NCI-H187 (cell line): ENCODE measurements around the gene COL6A1.

Experiments used
- DNase-seq, 2 experiments: peaks; one replicate each; lab custom pipeline; 2025; lab: John Stamatoyannopoulos, UW

The COL6A1 gene

DNA sequence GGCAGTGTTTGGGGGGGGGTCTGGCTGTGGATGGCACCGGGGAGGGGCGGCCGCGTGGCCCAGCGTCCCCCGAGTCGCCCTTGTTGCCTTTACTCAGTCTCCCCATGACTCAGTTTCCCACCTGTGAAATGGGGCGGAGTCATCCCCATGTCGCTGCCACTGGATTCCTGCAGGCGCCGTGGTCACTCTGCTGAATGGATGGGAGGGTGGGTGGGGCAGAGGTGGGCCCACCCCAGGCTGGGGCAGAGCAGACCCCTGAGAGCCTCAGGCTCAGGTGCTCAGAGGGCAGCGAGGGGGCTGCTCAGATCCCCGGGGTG, 2.0 kb downstream of the COL6A1 start:
- no peak for DNase-seq

DNA sequence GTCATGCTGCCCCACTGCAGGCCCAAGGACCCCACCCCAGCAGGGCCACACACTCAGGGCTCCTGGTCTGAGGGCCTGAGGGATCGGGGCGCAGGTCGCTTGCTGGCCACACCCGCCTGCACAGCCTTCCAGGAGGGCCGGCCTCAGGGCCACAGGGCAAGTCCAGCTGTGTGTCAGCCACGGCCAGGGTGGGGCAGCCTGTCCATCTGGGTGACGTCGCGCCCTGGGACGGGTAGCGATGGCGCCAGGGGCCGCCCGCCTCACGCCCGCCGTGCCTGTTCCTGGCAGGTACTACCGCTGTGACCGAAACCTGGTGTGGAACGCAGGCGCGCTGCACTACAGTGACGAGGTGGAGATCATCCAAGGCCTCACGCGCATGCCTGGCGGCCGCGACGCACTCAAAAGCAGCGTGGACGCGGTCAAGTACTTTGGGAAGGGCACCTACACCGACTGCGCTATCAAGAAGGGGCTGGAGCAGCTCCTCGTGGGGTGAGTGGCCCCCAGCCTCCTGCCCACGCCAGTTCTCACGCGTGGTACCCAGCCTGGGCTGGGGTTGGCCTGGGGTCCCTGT, 2.5 kb downstream of the COL6A1 start:
- DNase-seq, result no peak

DNA sequence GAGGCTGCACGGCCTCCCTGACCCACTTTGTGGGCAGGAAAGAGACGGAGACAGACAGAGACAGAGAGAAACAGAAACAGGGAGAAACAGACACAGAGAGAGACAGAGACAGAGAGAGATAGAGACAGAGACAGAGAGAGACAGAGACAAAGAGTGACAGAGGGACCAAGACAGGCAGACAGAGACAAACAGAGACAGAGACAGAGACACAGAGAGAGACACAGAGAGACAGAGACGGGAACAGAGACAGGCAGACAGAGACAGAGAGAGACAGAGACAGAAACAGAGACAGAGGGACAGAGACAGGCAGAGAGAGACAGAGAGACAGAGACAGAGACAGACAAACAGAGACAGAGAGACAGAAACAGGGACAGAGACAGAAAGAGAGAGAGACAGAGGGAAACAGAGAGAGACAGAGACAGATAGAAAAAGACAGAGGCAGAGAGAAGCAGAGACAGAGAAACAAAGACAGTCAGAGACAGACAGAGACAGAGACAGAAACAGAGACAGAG, 3.1 kb downstream of the COL6A1 start:
- no peak for DNase-seq

DNA sequence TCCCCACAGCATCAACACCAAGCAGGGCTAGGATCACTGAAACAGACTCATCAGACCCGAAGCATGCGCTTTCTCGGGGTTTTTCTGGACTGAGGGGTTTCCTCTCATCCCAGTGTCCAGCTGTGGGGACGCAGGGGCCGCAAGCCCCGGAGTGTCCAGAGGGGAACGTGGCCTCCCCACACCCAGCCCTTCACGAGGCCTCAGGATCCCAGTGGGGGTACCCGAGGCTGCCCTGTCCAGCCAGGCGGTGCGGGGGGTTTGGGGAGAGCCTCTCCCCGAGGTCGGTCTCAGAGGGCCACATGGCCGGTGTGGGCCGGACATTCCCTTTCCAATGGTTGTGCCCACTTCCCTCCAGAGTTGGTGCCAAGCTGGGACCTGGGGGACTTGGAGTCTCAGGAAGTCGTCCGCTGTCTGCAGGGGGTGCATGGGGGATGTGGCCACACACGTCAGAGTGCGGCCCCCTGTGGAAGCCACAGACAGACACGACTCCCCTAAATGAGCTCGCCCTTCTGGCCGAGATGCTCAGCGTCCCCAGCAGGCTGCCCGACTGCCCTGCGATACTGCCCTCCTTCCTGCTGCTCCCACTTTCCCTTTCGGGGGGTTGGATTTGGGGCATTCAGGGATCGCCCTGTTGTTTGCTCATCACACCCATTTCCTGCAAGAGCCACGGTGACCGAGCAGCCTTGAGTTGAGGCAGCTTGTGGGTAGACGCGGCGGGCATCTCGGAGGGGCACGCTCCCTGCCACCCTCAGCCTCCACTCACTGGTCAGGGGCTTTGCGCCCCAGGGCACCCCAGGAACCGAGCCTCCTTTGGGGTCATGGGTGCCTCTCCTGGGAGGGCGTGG, 4.1 kb downstream of the COL6A1 start:
- DNase-seq, result no peak

DNA sequence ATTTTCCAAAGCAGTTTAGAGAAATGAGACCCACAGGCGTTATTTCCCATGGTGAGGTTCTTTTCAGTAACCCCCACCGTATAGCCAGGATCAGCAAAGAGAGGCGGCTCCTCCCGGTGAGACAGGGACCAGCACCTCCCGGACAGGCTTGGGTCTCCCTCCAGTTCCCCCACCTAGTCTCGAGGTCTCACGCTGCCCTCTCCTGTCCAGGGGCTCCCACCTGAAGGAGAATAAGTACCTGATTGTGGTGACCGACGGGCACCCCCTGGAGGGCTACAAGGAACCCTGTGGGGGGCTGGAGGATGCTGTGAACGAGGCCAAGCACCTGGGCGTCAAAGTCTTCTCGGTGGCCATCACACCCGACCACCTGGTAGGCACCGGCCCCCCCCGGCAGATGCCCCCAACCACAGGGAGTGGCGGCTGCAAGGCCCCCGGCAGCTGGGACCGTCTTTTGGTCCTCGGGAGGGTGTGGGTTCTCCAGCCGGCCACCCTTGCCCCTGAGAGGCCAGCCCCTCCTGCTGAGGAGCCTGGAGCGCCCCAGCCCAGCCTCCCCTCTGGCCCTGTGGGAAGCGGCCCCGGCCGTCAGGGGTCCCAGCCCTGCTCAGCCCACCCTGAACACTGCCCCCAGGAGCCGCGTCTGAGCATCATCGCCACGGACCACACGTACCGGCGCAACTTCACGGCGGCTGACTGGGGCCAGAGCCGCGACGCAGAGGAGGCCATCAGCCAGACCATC, 4.9 kb downstream of the COL6A1 start:
- no peak for DNase-seq

DNA sequence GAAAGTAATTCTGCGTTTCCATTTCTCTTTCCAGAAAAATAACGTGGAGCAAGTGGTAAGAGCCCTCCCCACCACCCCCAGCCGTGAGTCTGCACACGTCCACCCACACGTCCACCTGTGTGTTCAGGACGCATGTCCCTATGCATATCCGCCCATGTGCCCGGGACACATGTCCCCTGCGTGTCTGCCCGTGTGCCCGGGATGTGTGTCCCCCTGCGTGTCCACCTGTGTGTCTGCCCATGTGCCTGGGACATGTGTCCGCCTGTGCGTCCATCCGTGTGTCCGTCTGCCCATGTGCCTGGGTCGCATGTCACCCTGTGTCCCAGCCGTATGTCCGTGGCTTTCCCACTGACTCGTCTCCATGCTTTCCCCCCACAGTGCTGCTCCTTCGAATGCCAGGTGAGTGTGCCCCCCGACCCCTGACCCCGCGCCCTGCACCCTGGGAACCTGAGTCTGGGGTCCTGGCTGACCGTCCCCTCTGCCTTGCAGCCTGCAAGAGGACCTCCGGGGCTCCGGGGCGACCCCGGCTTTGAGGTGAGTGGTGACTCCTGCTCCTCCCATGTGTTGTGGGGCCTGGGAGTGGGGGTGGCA, 5.6 kb downstream of the COL6A1 start:
- DNase-seq, result no peak

DNA sequence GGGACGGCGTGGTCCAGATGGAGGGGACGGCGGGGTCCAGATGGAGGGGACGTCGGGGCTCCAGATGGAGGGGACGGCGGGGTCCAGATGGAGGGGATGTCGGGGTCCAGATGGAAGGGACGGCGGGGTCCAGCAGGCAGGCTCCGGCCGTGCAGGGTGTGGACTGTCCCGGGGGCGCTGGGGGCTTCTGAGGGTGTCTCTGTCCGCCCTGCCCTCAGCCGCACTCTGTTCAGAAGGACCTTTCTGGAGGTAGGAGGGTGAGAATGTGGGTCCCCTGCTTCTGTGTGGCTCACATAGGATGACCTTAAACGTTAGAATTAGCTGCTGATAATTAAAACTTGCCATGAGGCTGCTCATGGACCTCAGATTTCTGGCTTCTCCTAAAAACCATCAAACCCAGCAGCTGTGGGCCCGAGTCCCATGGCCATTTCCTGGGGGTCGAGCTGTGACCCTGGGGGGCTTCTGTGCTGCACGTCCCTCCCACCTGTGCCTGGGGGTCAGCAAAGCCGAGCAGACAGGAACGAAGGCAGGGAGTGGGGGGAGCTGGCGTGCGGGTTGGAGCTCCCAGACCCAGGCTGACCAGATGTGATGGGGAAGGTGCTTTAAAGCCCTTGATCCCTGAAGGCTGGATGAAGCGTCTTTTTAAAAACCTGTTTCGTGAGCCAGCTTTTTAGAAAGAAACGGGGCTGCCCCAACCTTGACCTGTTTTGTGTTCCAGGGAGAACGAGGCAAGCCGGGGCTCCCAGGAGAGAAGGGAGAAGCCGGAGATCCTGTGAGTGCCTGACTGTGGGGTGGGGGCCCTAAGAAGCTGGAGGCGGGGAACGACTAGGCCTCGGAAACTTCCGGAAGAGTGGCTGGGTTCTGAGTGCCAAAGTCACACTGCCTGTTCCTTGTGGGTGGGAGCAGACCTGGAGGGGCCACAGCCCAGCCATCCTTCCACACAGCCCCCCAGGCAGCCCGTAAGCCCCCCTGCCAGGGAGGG, 7.1 kb downstream of the COL6A1 start:
- DNase-seq, result no peak

DNA sequence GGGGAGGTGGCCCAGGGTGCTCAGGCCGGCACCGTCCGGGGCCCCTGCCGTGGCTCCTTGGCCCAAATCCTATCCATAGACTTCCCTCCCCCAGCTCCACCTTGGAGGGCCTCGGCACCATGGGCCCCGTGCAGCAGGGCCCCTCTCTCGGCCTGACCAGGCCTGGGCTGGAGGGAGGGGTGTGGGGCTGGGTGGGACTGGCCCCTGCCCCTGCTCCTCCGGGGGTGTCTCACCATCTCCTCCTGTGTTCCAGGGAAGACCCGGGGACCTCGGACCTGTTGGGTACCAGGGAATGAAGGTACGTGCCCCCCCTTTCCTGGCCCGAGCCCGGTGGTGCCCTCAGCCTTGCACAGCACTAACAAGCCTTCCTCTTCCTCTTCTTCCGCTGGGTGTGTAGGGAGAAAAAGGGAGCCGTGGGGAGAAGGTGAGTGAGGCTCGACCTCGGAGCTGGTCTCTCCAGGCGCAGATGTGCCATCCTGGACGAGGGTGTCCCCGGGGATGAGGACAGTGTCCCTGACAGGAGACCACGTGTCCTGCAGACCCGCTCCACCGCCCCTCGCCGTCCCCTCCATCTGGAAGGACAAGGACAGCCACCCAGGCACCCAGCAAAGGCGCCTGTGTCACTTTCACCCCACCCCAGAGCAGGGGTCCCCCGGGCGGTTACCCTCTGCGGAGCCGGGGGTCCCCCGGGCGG, 7.9 kb downstream of the COL6A1 start:
- DNase-seq, result no peak

DNA sequence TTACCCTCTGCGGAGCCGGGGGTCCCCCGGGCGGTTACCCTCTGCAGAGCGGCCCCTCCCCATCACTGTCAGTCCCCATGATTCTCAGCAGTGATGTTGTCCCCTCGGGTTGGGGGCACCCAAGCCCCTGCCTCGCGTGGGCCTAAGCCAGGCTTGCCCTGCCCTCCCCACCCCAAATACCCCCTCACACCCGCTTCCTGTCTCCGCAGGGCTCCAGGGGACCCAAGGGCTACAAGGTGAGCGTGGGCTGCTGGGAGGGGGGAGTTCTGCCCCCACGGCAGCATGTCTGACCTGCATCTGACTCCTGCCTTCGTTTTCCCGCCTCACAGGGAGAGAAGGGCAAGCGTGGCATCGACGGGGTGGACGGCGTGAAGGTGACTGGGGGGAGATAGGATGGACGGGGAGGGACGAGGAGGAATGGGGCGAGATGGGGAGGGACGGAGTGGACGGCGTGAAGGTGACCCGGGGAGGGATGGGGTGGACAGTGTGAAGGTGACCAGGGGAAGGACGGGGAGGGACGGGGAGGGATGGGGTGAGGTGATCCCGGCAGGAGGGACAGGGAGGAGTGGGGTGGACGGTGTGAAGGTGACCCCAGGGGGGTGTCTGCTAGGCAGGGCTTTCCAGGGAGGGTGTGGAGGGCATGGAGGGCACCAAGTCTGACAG, 8.6 kb downstream of the COL6A1 start:
- DNase-seq, result no peak

DNA sequence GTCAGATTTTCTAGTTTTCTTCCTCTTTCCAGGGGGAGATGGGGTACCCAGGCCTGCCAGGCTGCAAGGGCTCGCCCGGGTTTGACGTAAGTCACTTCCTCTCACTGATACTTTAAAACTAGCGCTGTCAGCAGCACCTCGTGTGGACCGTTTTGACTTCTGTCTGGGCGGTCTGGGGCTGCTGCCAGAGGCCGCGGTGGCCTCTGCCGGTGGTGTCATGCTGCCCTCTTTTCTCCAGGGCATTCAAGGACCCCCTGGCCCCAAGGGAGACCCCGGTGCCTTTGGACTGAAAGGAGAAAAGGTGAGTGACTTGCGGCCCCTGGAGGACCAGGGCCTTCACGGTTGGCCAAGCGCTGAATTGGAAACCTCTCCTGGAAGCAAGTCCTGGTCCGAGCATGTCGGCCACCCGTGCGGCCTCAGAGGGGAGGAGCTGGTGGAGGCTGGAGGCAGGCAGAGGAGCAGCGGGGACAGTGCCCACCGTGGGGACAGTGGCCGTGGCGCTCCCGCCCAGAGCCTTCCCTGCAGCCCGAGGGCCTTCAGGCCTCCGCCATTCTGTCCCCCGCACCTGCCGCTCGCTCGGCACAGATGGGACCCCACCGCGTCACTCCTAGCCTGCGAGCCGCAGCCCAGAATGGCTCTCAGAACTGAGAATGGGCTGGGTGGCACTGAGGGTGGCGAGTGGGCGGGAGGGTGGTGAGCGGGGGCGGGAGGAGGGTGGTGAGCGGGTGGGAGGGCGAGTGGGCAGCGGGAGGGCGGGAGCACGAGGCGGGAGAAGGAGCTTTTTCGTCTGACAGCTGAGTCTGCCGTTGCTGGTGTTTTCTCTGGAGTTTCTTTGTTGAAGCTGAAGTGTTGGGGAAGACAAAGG, 9.4 kb downstream of the COL6A1 start:
- DNase-seq, result no peak

DNA sequence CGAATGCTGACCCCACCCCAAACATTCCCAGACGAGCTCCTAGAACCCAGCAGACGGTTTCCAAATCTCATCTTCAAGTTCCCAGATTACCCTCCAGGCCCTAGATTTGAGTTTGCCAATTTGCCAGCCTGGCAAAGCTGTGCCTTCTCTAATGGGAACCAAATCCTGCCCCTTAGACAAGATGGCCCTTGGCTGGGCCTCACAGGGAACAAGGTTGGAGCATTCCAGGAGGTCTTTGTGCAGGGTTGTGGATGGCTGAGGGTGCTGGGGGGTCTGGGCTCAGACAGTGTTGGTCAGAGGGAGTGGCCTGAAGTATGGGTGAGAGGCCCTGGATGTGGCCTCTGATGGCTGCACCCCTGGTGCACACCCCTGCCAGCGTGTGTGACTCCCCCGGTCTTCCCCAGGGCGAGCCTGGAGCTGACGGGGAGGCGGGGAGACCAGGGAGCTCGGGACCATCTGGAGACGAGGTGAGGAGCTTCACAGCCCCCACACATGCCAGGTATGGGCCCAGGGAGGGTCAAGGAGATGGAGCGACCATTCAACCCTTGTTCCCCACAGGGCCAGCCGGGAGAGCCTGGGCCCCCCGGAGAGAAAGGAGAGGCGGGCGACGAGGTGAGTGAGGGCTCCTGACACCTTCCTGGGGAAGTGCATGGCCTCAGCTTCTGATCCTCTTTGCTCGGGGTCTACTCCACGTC, 10.2 kb downstream of the COL6A1 start:
- DNase-seq, result no peak

DNA sequence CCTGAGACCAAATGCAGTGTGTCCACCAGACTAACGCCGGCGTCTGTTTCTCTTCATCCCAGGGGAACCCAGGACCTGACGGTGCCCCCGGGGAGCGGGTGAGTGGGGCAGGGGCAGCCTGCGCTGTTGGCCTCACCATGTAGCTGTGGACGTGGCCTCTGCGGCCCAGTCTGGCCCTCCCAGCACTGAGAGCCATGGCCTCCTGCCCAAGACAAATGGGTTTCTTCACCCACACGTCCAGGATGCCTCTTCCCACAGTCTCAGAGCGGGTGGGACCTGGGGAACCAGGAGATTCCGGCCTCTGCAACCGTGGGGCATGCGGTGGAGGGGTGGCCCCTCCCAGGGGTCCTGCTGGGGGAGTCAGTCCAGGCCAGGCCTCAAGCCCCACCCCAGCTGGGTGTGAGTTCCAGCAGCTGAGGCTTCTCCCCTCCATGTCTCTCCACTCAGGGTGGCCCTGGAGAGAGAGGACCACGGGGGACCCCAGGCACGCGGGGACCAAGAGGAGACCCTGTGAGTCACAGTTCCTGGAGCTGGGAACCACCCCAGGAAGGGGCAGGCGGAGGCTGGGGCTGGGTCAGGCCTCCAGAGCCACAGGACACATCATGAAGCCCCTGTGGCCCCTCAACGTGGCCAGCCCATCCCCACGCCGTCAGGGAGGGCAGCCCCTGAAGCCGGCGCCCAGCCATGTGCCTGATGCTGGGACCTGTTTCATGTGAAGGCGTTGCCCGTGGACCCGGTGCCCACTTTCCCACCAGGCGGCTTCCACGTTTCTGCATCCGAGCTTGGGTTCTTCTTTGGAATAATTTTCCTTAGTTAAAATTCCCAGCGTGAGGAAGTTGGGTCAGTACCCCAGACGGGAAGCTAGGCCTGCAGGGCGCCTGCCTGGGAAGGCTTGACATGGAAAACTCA, 11.0 kb downstream of the COL6A1 start:
- DNase-seq, result no peak

DNA sequence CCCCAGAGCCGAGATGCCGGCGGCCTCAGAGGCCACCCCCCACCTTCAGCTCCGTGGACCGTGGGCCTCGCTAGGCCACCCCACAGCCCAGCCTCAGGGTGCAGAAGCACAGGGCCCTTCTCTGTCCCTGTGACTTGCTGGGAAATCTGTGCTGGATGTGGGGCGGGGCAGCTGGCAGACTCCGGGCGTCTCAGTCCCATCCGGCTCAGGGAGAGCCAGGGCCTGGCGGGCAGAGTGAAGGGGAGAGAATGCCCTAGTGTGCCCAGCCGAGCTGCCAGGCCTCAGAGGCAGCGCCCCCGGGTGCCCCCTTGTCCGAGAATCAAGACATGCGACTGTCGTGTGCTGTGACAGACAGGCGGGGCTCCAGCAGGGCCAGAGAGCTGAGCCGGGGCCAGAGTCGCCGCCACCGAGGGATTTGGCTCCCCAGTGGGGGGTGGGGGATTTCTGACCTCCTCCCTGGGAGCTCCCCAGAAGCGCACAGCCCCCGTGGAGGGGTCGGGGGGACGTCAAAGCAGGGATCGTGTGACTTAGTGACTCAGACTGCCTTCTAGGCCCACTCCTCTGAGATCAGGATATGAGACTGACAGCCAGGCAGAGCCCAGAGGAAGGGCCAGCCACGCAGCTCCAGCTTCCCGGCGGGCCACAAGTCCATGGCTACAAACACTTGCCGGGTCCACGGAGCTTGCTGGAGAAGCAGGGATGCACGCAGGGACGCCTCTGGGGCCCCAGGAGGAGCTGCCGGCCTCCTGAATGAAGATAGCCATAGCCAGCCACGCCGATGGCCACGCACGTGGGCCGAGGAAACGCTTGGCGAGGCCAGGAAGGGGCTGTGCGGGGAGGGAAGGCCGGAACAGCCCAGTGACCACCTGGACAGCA, 11.9 kb downstream of the COL6A1 start:
- no peak for DNase-seq

DNA sequence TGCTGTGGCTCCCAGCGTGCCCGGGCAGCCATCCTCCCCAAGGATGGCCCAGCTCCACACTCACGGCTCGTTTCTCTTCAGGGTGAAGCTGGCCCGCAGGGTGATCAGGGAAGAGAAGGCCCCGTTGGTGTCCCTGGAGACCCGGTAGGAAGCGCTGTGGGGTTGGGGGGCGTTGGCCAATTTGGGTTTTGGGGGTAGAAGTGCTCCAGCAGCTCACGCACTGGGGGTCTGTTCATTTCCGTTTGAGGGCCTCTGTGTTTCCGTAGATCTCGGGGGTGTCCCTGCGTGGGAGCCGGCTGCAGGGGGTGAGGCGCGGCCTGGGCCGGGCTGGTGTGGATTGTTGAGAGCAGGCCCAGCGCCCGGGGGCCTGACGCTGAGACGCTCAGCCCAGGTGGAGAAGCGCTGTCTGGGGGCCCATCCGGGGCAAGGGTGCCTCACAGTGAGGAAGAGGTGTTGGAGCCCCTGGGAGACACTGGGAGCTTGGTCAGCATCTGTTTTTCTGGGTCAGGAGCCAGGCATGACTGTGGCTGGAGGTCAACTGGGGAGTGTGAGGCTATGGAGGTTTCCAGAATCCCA, 12.6 kb downstream of the COL6A1 start:
- DNase-seq, result no peak

DNA sequence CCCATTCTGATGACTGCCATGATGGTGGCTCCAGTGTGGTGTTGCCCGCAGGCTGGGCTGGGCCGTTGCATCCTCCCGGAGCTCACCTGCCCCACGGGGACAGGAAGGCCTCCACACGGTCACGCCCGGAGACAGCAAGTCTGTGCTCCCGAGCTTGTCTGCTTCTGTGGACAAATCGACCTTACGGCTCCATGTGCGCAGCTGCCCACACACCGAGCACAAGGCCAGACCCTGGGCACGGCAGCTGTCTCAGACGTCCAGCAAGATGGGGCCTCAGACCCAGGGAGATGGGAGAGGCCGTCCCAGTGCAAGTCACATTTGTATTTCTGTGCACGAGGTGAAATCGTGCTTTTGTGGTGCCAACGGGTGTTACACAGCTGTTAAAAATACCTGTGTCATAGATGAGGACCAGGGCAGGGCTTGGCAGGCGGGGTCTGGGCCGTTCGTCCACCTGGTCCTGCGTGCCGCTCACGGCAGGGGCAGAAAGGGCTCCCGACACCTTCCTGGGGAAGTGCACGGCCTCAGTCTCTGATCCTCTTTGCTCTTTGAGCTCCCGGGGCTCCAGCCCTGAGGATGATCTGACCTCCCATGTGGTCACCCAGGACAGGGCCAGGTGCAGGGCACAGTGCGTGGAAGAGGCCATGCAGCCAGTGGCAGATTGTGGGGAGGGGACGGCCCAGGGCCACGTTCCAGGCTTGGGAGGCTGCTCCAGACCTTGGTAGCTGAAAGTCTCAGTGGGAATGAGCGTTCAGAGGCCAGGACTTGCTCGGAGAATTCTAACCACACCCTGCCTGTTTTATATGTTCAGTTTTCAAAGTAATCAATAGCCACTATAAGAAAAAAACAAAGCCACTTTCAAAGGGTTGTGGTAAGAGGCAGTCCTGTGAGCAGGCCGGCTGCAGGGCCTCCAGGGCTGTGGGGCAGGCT, 13.5 kb downstream of the COL6A1 start:
- no peak for DNase-seq
